MM.1S (cell line): Measurements from ENCODE around the gene CCDC9.
"Not testable (repeated sequence)": the region's sequence is repeated elsewhere in the genome, so short reads cannot be mapped to it uniquely, and the experiment has no call there.

Experiments used
- DNase-seq: peaks from one replicate; pipeline ENCODE4 v3.0.0-alpha.2; 2015
- H2AFZ ChIP-seq: fragments of 300-600 bp; sonication (generic); 2 replicates; pipeline ENCODE4 v1.6.0; 2016; ENCODE audit warnings: antibody characterized with exemption, low read length
- H3F3A ChIP-seq: fragments of 300-600 bp; sonication (generic); 2 replicates; pipeline ENCODE4 v1.6.1; 2016; ENCODE audit warnings: mild to moderate bottlenecking, antibody characterized with exemption, low read length, moderate library complexity, mixed read lengths; ENCODE audit not compliant: insufficient read depth
- H3K27ac ChIP-seq: fragments of 300-600 bp; sonication (generic); 2 replicates; pipeline ENCODE4 v1.5.1; 2016; ENCODE audit warnings: mild to moderate bottlenecking, low read length
- H3K27me3 ChIP-seq: fragments of 300-600 bp; sonication (generic); replicated peaks from 2 replicates; pipeline ENCODE4 v1.6.0; 2016; ENCODE audit warnings: low read length; ENCODE audit not compliant: insufficient read depth
- H3K36me3 ChIP-seq: fragments of 300-600 bp; sonication (generic); replicated peaks from 2 replicates; pipeline ENCODE4 v1.6.1; 2016; ENCODE audit warnings: mild to moderate bottlenecking, low read length, mixed read lengths; ENCODE audit not compliant: insufficient read depth
- H3K4me1 ChIP-seq: fragments of 300-600 bp; sonication (generic); 2 replicates; pipeline ENCODE4 v1.6.1; 2016; ENCODE audit warnings: low read length, mixed read lengths
- H3K4me2 ChIP-seq: fragments of 300-600 bp; sonication (generic); 2 replicates; pipeline ENCODE4 v1.6.0; 2016; ENCODE audit warnings: low read depth, low read length
- H3K4me3 ChIP-seq: fragments of 300-600 bp; sonication (generic); 2 replicates; pipeline ENCODE4 v1.5.1; 2016; ENCODE audit warnings: low read length, mixed read lengths
- H3K79me2 ChIP-seq: fragments of 300-600 bp; sonication (generic); 2 replicates; pipeline ENCODE4 v1.6.1; 2016; ENCODE audit warnings: mixed run types, low read length, mixed read lengths
- H3K9ac ChIP-seq: fragments of 300-600 bp; sonication (generic); 2 replicates; pipeline ENCODE4 v1.6.1; 2016; ENCODE audit warnings: low read length, mixed read lengths
- H3K9me2 ChIP-seq: fragments of 300-600 bp; sonication (generic); replicated peaks from 2 replicates; pipeline ENCODE4 v1.6.1; 2016; ENCODE audit warnings: mild to moderate bottlenecking, low read length, mixed read lengths; ENCODE audit not compliant: insufficient read depth
- H3K9me3 ChIP-seq: fragments of 300-600 bp; sonication (generic); replicated peaks from 2 replicates; pipeline ENCODE4 v1.6.1; 2016; ENCODE audit warnings: mild to moderate bottlenecking, low read length, mixed read lengths; ENCODE audit not compliant: insufficient read depth
- H4K20me1 ChIP-seq: fragments of 300-600 bp; sonication (generic); 2 replicates; pipeline ENCODE4 v1.6.1; 2016; ENCODE audit warnings: mild to moderate bottlenecking, low read length, moderate library complexity, mixed read lengths; ENCODE audit not compliant: insufficient read depth
- CTCF ChIP-seq: fragments of 300-600 bp; sonication (generic); IDR thresholded peaks from 2 replicates; pipeline ENCODE4 v1.5.1; 2016; ENCODE audit warnings: antibody characterized with exemption, low read length, mixed read lengths
- EZH2 ChIP-seq: fragments of 300-600 bp; sonication (generic); optimal IDR thresholded peaks from 2 replicates; pipeline ENCODE3; 2017; ENCODE audit warnings: low read depth, mild to moderate bottlenecking, antibody characterized with exemption, low read length, mixed read lengths
- EZH2phosphoT487 ChIP-seq: fragments of 300-600 bp; sonication (generic); IDR thresholded peaks from 2 replicates; pipeline ENCODE4 v1.6.1; 2018; ENCODE audit warnings: antibody characterized with exemption, low read length

Gene CCDC9

GRCh38 chr19:47258434-47258833, 2.1 kb downstream of the CCDC9 start:
- H3K4me3 ChIP-seq = peak overlapping the region; percentile 76; the same call in 1 of the 2 replicates

GRCh38 chr19:47258895-47259555, 2.7 kb downstream of the CCDC9 start:
- Histone ChIP-seq H3K4me2 (no peak overlapping the region), H3K9ac (no peak overlapping the region), H3K36me3 (no peaks in the 10 kb centered on the region), H3K4me1 (peaks cover 23% of the 10 kb centered on the region), H3K79me2 (peaks cover 35% of the 10 kb centered on the region), H3K4me3 (no peak overlapping the region), H2AFZ (no peak overlapping the region), H3F3A (peaks cover 16% of the 10 kb centered on the region), H3K9me2 (no peaks in the 10 kb centered on the region), H3K9me3 (no peaks in the 10 kb centered on the region), H3K27me3 (no peaks in the 10 kb centered on the region), H3K27ac (no peak overlapping the region), H4K20me1 (no peaks in the 10 kb centered on the region)
- TF ChIP-seq EZH2 (no peak), CTCF (no peak)
- no peak for DNase-seq

More at GRCh38 chr19:47258434-47258833, 2.1 kb downstream of the CCDC9 start:
- Histone ChIP-seq H3K9me3 (no peaks in the 10 kb centered on the region), H3K36me3 (no peaks in the 10 kb centered on the region), H4K20me1 (no peaks in the 10 kb centered on the region), H3K4me1 (peaks cover 23% of the 10 kb centered on the region), H3K9me2 (no peaks in the 10 kb centered on the region), H2AFZ (no peak overlapping the region), H3K79me2 (peaks cover 35% of the 10 kb centered on the region), H3F3A (peaks cover 21% of the 10 kb centered on the region), H3K27me3 (no peaks in the 10 kb centered on the region), H3K27ac (no peak overlapping the region), H3K9ac (peak overlapping the region; percentile 86; the same call in 1 of the 2 replicates), H3K4me2 (peak overlapping the region; percentile 96)
- TF ChIP-seq EZH2phosphoT487 (no peak), CTCF (no peak), EZH2 (no peak)
- no peak for DNase-seq

GRCh38 chr19:47260476-47260875, 4.2 kb downstream of the CCDC9 start:
- Histone ChIP-seq H2AFZ (no peak overlapping the region), H3K4me1 (peaks cover 23% of the 10 kb centered on the region), H4K20me1 (no peaks in the 10 kb centered on the region), H3K27ac (peak overlapping the region; percentile 18; the same call in 1 of the 2 replicates), H3K9me3 (no peaks in the 10 kb centered on the region), H3K9ac (no peak overlapping the region), H3K27me3 (no peaks in the 10 kb centered on the region), H3F3A (peaks cover 15% of the 10 kb centered on the region), H3K4me3 (no peak overlapping the region), H3K36me3 (no peaks in the 10 kb centered on the region), H3K4me2 (no peak overlapping the region), H3K79me2 (peaks cover 41% of the 10 kb centered on the region), H3K9me2 (no peaks in the 10 kb centered on the region)
- no peak for DNase-seq
- no peak for TF ChIP-seq EZH2
- TF ChIP-seq EZH2phosphoT487 = no peak
- no peak for TF ChIP-seq CTCF

GRCh38 chr19:47261946-47262793, 5.8 kb downstream of the CCDC9 start:
- Histone ChIP-seq H3K9ac (peak overlapping the region; percentile 53; the same call in 1 of the 2 replicates), H3K4me1 (peaks cover 20% of the 10 kb centered on the region), H3F3A (peaks cover 15% of the 10 kb centered on the region), H3K4me2 (peak overlapping the region; percentile 40; the same call in 1 of the 2 replicates), H3K27ac (peak overlapping the region; percentile 94), H3K79me2 (peaks cover 41% of the 10 kb centered on the region)
- peak; percentile 98 for DNase-seq
- not testable (repeated sequence) for H4K20me1 ChIP-seq, H3K9me3 ChIP-seq, H2AFZ ChIP-seq, H3K36me3 ChIP-seq, H3K4me3 ChIP-seq, H3K27me3 ChIP-seq, H3K9me2 ChIP-seq
